GM21717 (cell line): ENCODE data around the gene ATXN1.

Experiments used
- ATAC-seq: cut with Tn5 transposase; IDR thresholded peaks from one replicate; pipeline ENCODE4 v1.9.1; 2021; ENCODE audit warnings: mild to moderate bottlenecking, moderate library complexity; ENCODE audit not compliant: unreplicated experiment

Gene ATXN1

GRCh38 chr6:16762550-16763477 is 1.6 kb upstream of the ATXN1 start:
- peak; percentile 40 for ATAC-seq

GRCh38 chr6:16762268-16762549 is 949 bp upstream of the ATXN1 start:
- ATAC-seq = peak; percentile 13

GRCh38 chr6:16761471-16762267 is 409 bp upstream of the ATXN1 start:
- ATAC-seq = peak; percentile 48

GRCh38 chr6:16759646-16760515 is 1.4 kb downstream of the ATXN1 start:
- ATAC-seq = peak; percentile 43

- no peak for ATAC-seq
Measured at GRCh38 chr6:16759181-16759645, 2.0 kb downstream of the ATXN1 start.

GRCh38 chr6:16758163-16758975 is 2.9 kb downstream of the ATXN1 start:
- ATAC-seq = no peak

GRCh38 chr6:16757332-16757731 is 3.9 kb downstream of the ATXN1 start:
- no peak for ATAC-seq

- no peak for ATAC-seq
Measured at GRCh38 chr6:16756660-16757255, 4.5 kb downstream of the ATXN1 start.

GRCh38 chr6:16755544-16755943 is 5.7 kb downstream of the ATXN1 start:
- ATAC-seq = no peak

GRCh38 chr6:16754876-16755275 is 6.4 kb downstream of the ATXN1 start:
- ATAC-seq = no peak

GRCh38 chr6:16754274-16754673 is 7.0 kb downstream of the ATXN1 start:
- no peak for ATAC-seq

- ATAC-seq = no peak
Measured at GRCh38 chr6:16753341-16753740, 7.9 kb downstream of the ATXN1 start.

GRCh38 chr6:16752206-16752866 is 8.9 kb downstream of the ATXN1 start:
- no peak for ATAC-seq

GRCh38 chr6:16751251-16751946 is 9.9 kb downstream of the ATXN1 start:
- no peak for ATAC-seq

GRCh38 chr6:16750566-16750965 is 10.7 kb downstream of the ATXN1 start:
- ATAC-seq = no peak

- no peak for ATAC-seq
Measured at GRCh38 chr6:16749516-16750485, 11.5 kb downstream of the ATXN1 start.

GRCh38 chr6:16748025-16748319 is 13.3 kb downstream of the ATXN1 start:
- no peak for ATAC-seq
